HG02610 (cell line): ENCODE measurements around the gene ZDHHC11B.
"Not testable (repeated sequence)": the region's sequence is repeated elsewhere in the genome, so short reads cannot be mapped to it uniquely, and the experiment has no call there.

Experiments
- ATAC-seq: cut with Tn5 transposase; IDR thresholded peaks from one replicate; pipeline ENCODE4 v1.9.1; 2021; ENCODE audit warnings: mild to moderate bottlenecking, moderate library complexity; ENCODE audit not compliant: unreplicated experiment

Gene ZDHHC11B

DNA sequence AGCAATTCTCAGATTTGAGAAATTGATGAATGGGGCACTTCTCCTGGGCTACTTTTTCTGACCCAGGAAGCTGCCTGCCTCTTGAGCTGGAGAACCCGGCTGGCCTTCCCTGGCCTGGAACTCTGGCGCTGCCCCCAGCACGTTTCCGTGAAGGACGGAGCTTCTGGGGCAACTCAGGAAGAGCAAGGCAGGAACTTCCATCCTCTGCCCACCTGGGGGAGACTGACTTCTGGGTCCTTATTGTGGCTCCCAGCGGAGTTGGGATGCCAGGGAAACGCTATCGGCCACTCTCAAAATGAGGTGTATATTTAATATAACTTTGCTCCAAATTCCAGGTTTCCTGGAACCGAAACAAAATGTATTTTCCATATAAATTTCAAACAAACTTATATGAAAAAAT, 57.4 kb downstream of the ZDHHC11B start:
- ATAC-seq, result not testable (repeated sequence)

DNA sequence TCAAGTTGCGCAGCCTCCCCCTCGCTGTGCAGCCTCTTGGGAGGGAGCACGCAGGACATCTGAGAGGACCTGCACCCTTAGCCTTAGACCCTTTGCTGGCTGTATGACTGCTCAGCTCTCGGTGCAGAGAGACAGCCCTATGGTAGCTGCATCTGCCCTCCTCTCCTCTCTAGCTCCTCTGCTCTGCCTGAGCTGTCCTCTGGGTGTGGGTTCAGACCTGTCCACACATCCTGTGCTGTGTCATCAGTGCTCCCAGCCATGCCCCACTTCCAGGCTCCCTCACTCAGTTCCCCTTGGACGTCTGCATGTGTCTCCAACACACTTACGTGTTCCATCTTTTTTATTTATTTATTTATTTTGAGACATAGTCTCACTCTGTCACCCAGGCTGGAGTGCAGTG, 60.7 kb downstream of the ZDHHC11B start:
- ATAC-seq, result not testable (repeated sequence)

DNA sequence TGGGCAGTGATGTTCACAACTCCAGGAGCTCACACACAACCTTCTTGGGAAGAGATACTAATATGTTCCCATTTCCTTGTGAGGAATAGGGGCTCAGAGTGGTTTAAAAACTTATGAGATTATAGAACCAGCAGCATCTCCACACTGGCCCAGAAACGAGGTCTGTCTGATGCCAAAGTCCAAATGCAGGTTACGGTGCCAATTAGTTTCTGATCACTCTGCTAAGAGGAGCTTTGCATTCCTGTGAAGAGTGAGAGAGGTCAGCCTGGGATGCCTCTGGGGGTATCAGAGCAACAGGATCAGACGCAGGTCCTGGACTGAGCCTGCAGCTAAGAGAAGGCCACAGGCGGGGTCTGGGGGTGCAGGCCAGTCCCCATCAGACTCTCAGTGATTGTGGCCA, 61.2 kb downstream of the ZDHHC11B start:
- ATAC-seq, result not testable (repeated sequence)

DNA sequence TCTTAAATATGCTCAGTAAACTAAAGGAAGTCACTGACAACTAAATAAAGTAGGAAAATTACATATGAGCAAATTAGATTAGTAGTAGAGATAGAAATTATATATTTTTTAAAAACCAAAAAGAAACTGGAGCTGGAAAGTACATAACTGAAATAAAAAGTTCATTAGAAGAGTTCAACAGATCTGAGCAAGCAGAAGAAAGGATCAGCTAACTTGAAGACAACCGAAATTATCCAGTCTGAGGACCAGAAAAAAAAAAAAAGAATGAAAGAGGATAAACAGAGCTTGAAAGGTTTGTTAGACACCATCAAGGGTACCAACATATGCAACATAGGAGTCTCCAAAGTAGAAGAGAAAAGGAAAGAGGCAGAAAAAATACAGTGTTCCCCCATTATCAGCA, 65.2 kb downstream of the ZDHHC11B start:
- not testable (repeated sequence) for ATAC-seq

DNA sequence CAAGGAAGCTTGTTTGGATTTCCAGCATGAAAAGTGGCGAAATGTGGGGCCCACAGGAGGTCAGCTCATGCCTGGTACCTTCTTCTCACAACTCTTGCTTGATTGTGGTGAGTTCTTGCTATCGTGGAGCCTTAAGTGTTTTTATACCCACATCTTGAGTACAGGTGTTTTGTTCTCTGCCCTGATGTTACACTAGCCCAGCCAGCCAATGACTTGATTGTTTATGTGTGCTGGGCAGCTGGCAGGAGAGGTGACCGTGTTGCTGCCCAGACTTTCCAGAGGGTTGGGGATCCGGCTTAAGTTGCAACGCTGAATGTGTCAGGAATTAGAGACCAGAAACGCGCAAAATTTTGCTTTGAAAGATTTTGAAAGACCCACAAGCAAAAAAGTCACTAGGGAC, 67.4 kb downstream of the ZDHHC11B start:
- no peak for ATAC-seq

DNA sequence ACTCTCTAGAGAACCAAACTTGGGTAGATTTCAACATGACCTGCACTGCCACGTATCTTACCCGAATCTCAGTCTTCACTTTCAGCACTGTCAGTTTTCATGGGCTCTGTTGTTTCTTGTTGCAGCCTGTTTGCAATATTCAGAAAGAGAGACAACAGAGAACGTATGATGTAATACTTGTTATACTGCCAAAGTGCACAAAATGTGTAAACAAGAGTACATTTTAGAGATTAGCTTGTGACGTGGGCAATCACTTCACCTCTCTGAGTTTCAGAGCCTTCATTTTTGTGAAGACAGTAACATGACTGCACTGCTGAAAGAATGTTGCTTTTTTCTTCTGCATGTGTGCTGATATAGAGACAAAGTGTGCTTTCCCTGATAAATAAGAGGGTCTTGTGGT, 67.8 kb downstream of the ZDHHC11B start:
- not testable (repeated sequence) for ATAC-seq

DNA sequence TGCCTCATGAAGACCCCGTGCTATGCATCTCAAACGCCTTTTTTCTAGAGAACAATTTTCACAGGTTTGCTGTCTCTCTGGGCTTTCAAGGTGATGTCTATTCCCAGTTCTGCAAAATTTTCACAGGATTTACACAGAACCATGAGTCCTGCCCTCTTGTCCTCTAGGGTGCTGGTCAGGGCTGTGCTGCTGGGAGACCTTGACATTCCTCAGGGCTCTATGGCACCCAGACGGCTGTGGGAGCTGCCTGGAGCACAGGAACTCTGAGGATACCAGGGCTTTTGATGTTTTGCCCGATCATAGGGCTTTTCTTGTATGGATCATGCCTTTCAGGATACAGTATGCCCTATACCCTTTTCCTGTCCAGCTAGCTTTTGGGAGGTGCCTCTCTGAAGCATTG, 68.9 kb downstream of the ZDHHC11B start:
- ATAC-seq, result not testable (repeated sequence)

DNA sequence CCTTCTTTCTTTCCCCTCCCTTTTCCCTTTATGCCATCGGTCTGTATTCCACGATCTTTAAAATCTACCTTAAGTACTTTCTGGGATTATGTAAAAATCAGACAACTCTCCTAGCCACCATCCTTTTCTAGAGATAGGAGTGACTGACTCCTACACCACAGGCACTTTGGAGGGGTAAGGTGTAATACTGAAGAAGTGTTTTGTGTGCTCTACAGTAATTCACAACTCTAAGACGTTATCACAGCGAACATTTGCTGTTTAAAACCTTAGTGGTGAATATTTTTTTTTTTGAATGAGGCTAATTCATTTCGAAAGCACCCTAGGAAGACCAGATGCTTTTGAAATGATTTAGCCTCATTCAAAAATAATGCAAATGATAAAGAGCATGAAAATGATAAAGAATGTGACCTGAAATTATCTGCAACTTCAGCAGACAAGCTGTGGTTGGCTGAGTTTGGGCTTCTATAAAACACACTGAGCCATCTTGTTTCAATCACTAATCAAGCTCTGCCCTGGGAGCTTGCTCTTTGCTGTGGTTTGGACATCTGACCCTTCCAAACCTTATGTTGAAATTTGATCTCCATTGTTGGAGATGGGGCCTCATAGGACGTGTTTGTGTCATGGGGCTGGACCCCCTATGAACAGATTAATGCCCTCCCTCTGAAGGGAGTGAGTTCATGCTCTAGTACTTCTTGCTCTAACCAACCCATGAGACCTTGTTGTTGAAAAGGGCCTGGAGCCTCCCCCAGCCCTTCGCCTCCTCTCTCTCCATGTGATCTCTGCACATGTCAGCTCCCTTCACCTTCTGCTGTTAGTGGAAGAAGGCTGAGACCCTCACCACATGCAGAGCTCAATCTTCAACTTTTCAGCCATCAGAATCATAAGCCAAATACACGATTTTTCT, 70.1 kb downstream of the ZDHHC11B start:
- not testable (repeated sequence) for ATAC-seq

DNA sequence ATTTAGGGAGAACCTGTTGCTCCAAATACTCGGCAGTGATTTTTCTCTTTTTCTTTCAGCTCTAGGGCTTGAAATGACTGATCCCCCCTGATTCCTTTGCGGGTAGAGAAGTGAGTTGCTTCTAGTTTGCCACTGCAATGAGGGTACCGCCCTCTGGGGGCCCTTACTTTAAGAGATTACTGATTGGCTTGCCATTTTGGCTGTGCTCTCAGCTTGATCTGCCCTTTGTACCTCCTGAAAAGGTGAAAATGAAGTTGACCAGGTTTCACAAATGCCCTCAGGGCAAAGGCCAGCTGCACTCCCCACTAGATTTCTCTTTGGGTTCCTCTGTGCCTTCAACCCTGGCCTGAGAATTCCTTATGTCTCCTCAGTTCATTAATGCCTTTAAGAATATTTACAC, 70.8 kb downstream of the ZDHHC11B start:
- not testable (repeated sequence) for ATAC-seq

DNA sequence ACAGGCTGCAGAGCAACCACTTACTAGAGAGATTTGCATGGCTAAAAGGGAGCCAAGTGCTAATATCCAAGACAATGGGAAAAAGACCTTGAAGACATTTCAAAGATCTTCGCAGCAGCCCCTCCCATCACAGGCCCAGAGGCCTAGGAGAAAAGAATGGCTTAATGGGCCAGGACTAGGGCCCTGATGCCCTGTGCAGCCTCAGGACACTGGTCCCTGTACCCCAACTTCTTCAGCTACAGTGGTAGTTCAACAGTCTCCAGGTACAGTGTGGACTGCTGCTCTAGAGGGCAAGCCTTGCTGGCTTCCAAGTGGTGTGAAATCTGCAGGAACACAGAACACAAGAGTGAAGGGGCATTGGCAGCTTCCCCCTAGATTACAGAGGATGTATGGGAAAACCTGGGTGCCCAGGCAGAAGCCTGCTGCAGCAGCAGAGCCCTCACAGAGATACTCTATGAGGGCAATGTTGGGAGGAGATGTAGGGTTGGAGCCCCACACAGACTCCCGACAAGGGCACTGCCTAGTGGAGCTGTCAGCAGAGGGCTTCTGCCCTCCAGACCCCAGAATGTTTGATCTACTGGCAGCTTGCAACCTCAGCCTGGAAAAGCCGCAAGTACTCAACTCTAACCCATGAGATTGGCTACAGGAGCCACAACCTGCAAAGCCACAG, 75.5 kb downstream of the ZDHHC11B start:
- not testable (repeated sequence) for ATAC-seq

DNA sequence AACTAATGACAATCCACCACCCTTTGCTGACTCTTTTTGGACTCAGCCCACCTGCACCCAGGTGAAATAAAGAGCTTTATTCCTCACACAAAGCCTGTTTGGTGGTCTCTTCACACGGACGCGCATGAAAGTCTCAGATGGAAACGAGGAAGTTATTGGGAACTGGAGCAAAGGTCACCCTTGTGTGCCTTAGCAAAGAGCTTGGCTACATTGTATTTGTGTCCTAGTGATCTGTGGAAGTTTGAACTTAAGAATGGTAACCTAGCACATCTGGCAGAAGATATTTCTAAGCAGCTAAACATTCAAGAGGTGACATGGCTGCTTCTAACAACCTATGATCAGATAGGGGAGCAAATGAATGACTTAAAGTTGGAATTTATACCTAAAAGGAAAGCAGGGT, 76.2 kb downstream of the ZDHHC11B start:
- ATAC-seq, result not testable (repeated sequence)

DNA sequence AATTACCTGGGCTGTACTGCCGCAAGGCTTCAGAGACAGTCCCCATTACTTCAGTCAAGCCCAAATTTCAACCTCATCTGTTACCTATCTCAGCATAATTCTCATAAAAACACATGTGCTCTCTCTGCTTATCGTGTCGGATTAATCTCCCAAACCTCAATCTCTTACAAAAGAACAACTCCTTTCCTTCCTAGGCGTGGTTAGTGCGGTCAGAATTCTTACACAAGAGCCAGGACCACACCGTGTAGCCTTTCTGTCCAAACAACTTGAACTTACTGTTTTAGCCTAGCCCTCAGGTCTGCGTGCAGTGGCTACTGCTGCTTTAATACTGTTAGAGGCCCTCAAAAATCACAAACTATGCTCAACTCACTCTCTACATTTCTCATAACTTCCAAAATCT, 78.4 kb downstream of the ZDHHC11B start:
- ATAC-seq, result not testable (repeated sequence)

DNA sequence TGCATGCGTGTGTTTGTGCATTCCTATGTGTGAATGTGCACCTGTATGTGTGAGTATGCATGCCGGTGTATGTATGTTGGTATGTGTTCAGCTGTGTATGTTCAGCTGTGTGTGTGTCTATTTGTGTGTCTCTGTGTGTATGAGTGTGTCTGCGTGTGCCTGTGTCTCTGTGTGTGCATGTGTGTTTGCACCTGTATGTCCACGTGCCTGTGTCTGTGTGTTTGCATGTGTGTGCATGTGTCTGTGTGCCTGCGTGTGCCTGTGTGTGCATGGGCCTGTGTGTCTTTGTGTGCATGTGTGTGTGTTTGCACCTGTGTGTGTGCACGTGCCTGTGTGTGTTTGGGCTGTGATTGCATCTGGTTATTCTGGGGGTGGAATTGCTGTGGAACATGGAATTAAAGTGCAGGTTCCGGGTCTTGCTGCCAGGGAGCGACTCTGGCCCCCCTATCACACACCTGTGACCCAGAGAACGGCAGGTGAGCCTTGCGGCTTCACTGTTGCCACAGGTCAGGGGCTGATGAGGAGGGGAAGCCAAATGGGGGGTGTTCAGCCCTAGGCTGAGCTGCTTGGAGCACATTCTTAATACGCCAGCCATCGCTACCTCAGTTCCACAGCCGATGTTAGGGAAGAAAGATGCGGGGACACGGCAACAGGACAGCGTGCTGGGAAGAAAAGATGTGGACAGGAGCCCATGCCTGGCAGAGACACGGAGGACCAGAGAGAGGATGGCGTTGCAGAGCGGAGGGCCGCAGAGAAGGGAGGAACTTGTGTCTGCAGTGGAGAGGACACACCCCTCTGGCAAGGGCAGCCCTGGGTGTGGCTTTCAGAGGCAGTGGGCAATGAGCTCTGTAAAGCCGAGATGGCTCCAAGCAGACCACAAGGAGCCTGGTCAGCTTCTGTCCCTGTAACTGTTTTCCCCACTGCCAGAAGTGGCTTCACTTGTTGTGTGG, 87.5 kb downstream of the ZDHHC11B start:
- ATAC-seq, result not testable (repeated sequence)

DNA sequence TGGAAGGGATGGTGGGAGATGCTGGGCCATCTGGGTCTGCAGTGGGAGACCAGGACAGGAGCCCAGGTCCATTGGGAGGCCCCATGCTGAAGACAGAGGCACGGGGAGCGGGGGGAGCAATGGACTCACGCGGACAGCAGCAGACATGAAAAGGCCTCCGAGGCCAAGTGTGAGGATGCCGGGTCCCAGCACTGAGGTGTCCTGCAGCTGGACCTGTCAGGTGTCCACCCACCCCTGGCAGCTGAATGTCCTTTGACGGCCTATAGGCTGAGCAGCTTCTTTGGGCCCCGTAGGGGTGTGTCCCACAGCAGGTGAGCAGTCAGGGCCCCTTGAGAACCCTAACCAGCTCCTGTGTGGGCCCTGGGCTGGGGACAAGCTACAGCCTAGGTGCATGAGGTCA, 88.3 kb downstream of the ZDHHC11B start:
- not testable (repeated sequence) for ATAC-seq

DNA sequence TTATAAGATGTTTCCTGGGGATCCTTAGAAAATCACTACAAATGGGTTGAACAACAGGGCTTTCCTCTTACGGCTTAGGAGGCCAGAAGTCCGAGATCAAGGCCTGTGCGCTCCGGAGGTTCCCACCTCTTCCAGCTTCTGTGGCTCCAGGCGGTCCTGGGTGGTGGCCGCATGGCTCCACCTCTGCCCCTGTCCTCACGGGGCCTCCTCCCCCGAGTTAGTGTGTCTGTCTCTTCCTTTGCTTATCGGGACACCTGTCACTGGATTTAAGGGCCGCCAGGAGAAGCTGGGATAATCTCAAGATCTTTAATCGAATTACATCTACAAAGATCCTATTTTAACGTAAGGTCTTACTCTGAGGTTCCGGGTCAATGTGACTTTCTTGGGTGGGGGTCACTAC, 89.1 kb downstream of the ZDHHC11B start:
- ATAC-seq, result not testable (repeated sequence)

DNA sequence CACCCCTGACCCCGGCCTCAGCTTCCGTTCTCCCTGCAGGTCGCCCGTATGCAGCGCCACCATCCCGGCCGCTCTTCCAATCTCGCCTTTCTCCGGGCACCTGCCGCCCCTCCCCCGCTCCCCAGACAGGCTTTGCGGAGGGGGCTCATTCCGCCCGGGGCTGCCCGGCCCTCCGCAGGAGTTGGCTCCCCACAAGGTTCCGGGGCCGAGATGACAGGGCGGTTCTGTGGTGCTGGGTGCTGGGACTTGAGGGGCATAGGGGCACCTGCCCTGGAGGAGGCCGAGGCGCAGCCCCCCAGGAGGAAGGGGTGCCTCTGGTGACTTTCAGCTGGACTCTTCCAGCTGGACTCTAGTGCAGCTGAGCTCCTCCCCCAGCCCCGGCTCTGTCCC, 90.5 kb downstream of the ZDHHC11B start:
- not testable (repeated sequence) for ATAC-seq

DNA sequence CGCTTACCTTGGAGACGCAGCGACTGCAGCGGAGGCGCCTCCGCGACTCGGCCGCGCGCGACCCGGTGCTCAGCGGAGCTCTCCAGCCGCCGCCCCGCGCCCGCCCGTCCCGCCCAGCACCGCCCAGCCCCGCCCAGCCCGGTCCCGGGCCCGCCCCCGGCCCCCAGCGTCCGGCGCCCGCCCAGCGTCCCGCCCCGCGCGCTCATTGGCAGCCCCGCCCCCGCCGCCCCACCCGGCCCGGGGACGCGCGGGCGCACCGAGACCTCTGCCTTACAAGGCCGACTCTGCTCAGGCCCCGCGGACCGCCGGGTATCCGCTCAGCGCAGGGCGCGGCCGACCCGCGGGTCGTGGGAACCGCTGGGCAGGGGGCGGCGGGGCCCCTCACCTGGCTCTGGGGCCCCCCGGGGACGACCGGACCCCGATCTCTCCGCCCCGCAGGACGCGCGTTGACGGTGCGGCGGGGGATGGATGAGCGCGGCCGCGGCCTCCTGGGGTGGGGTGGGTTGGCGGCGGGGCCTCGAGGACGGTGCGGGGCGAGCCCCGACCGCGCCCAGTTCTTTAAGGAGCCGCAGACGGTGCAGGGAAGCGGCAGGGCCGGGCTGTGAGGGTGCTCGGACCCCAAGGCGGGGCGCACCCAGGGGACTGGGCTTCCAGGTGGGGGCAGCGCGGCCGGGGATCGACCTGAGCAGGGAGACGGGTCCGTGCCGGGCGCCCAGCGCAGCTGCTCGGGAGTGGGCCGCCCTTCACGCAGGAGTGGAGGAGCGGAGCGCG, 91.1 kb downstream of the ZDHHC11B start, which contains the start of gene TPPP:
Gene TPPP (minus strand): TSS at position 82 of the 771 bp plus-strand sequence. CDS start 15,292 bp downstream, outside the sequence.
- ATAC-seq, result peak; percentile 54

DNA sequence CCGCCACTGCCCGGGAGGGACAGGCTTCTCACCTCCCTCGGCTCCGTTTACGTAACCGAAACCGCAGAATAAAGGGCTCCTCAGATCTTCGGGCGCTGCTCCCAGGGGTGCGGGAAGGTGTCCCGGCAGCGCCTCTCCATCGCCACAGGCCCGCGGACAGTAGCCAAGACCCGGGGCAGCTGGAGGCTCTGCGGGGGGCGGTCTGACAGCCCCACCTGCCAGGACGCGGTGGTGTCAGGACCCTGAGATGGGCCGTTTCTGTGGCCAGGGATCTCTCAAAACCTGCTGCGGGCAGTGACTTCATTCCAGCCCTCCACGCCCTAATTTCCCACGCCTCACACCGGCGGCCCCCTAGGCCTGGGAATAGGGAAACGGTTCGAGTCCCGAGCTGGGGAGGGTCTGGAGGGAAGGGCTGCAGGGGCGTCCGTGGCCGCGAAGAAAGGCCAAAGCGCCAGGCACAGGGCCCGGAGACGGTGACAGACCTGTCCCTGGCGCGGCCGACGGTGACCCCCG, 91.9 kb downstream of the ZDHHC11B start:
- ATAC-seq, result not testable (repeated sequence)

DNA sequence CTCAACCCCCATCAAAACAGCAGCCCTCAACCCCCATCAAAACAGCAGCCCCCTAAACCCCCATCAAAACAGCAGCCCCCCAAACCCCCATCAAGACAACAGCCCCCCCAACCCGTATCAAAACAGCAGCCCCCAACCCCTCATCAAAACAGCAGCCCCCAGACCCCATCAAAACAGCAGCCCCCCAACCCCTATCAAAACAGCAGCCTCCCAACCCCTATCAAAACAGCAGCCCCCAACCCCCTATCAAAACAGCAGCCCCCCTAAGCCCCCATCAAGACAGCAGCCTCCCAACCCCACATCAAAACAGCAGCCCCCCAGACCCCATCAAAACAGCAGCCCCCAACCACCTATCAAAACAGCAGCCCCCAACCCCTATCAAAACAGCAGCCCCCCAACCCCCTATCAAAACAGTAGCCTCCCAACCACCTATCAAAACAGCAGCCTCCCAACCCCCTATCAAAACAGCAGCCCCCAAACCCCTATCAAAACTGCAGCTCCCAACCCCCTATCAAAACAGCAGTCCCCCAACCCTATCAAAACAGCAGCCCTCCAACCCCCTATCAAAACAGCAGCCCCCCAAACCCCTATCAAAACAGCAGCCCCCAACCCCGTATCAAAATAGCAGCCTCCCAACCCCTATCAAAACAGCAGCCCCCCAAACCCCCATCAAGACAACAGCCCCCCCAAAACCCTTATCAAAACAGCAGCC, 92.6 kb downstream of the ZDHHC11B start:
- ATAC-seq, result no peak
